Endothelial cell of umbilical vein (primary cell): ENCODE data around the gene TMBIM6. TPM values are rescaled to one million over a fixed set of nuclear protein-coding genes. Genes with fewer than 3 reads are reported as not detected.

ENCODE experiments used
- BruUV-seq: library from RNA; stranded (reverse); fragments of 400-500 nt; replicated peaks from 2 replicates; lab custom pipeline; 2021; lab: Mats Ljungman, UMichigan
- CTCF ChIA-PET: fragments of 300-600, 350-600 bp; sonication (Branson Sonifier 250); formaldehyde crosslinking; loops from one replicate; lab custom pipeline; 2021; ENCODE audit warnings: antibody characterized with exemption, inconsistent platforms; lab: Charles Lee
- POLR2A ChIA-PET: fragments of 300-600, 350-600 bp; sonication (Branson Sonifier 250); formaldehyde crosslinking; loops from one replicate; lab custom pipeline; 2021; ENCODE audit warnings: antibody characterized with exemption, inconsistent platforms; lab: Charles Lee
- DNase-seq: peaks from one replicate; pipeline ENCODE4 v3.0.0-alpha.2; 2011; ENCODE audit warnings: low read depth, low spot score
- FAIRE-seq: peaks from 2 replicates; lab custom pipeline; 2011; peaks lifted over from hg19 to GRCh38; lab: Jason Lieb, UNC
- H2AFZ ChIP-seq: 2 replicates; pipeline ENCODE4 v1.6.0; 2012; ENCODE audit warnings: low read depth, low read length, control low read depth, inconsistent platforms
- H3K27ac ChIP-seq: 2 replicates; pipeline ENCODE4 v1.5.1; 2011; ENCODE audit warnings: low read depth, mild to moderate bottlenecking, control low read depth, low read length, moderate library complexity; ENCODE audit not compliant: insufficient read depth
- H3K27me3 ChIP-seq, 2 experiments: 2 replicates each; pipeline versions ENCODE4 v1.6.0 to v1.6.1; 2011; ENCODE audit warnings: low read length in 2 of 2, mixed read lengths in 1 of 2; ENCODE audit not compliant: control insufficient read depth in 2 of 2, insufficient read depth in 2 of 2
- H3K36me3 ChIP-seq, 2 experiments: 2 replicates in 1 of 2; 3 replicates in 1 of 2; pipeline ENCODE4 v1.5.1; 2011; ENCODE audit warnings: low read length in 2 of 2, mild to moderate bottlenecking in 1 of 2, moderate library complexity in 1 of 2; ENCODE audit not compliant: control insufficient read depth in 2 of 2, insufficient read depth in 2 of 2; ENCODE audit errors: extremely low read depth in 1 of 2
- H3K4me1 ChIP-seq: 3 replicates; pipeline ENCODE4 v1.5.1; 2011; ENCODE audit warnings: mild to moderate bottlenecking, low read length; ENCODE audit not compliant: control insufficient read depth, insufficient read depth; ENCODE audit errors: extremely low read depth
- H3K4me2 ChIP-seq: 2 replicates; pipeline ENCODE4 v1.6.1; 2011; ENCODE audit warnings: low read length, control low read depth, mixed read lengths; ENCODE audit not compliant: insufficient read depth
- H3K4me3 ChIP-seq, 3 experiments: fragments of 200-600 bp in 1 of 3; sonication (generic), shearing (Covaris generic) in 1 of 3; replicated peaks in 1 of 3; 2 replicates each; pipeline ENCODE4 v1.5.1; 2011 to 2016; ENCODE audit warnings: control low read depth in 3 of 3, low read length in 3 of 3, mild to moderate bottlenecking in 2 of 3, inconsistent platforms in 1 of 3, low read depth in 1 of 3, moderate library complexity in 1 of 3; ENCODE audit not compliant: insufficient read depth in 1 of 3
- H3K79me2 ChIP-seq: 2 replicates; pipeline ENCODE4 v1.6.0; 2012; ENCODE audit warnings: low read length, inconsistent platforms; ENCODE audit not compliant: control insufficient read depth, insufficient read depth
- H3K9ac ChIP-seq: replicated peaks from 2 replicates; pipeline ENCODE3; 2011; ENCODE audit warnings: low read length, control low read depth; ENCODE audit not compliant: insufficient read depth; ENCODE audit errors: extremely low read depth
- H3K9me1 ChIP-seq: replicated peaks from 3 replicates; pipeline ENCODE4 v1.6.0; 2011; ENCODE audit warnings: mild to moderate bottlenecking, low read length; ENCODE audit not compliant: control insufficient read depth, insufficient read depth; ENCODE audit errors: extremely low read depth
- H3K9me3 ChIP-seq: replicated peaks from 2 replicates; pipeline ENCODE4 v1.5.1; 2012; ENCODE audit warnings: low read length, inconsistent platforms; ENCODE audit not compliant: control insufficient read depth, insufficient read depth
- H4K20me1 ChIP-seq: replicated peaks from 2 replicates; pipeline ENCODE3; 2011; ENCODE audit warnings: mild to moderate bottlenecking, low read length; ENCODE audit not compliant: control insufficient read depth, insufficient read depth; ENCODE audit errors: extremely low read depth
- CTCF ChIP-seq, 2 donors: IDR thresholded peaks; 1 replicate in 1 of 2; 2 replicates in 1 of 2; pipeline ENCODE4 v1.5.1; 2011; ENCODE audit warnings: low read length in 2 of 2, mild to moderate bottlenecking in 2 of 2, moderate library complexity in 2 of 2, control low read depth in 1 of 2, inconsistent platforms in 1 of 2, low read depth in 1 of 2; ENCODE audit not compliant: insufficient read depth in 1 of 2; ENCODE audit errors: extremely low read depth in 1 of 2
- EZH2 ChIP-seq: IDR thresholded peaks from 2 replicates; pipeline ENCODE4 v1.6.1; 2012; ENCODE audit warnings: borderline replicate concordance, low read depth, mild to moderate bottlenecking, moderate library complexity, low read length, inconsistent platforms; ENCODE audit not compliant: severe bottlenecking
- FOS ChIP-seq: IDR thresholded peaks from 2 replicates; pipeline ENCODE4 v1.6.1; 2011; ENCODE audit warnings: mild to moderate bottlenecking, low read length, moderate library complexity, borderline replicate concordance; ENCODE audit not compliant: insufficient read depth
- GATA2 ChIP-seq: IDR thresholded peaks from 2 replicates; pipeline ENCODE4 v1.7.0; 2011; ENCODE audit warnings: low read depth, mild to moderate bottlenecking, moderate library complexity, mixed read lengths, low read length; ENCODE audit not compliant: insufficient read length, insufficient read depth
- JUN ChIP-seq: IDR thresholded peaks from 2 replicates; pipeline ENCODE4 v1.6.1; 2011; ENCODE audit warnings: borderline replicate concordance, low read depth; ENCODE audit not compliant: insufficient read length, insufficient read depth
- MYC ChIP-seq: IDR thresholded peaks from one replicate; pipeline ENCODE4 v1.6.1; 2011; ENCODE audit warnings: mild to moderate bottlenecking, low read depth, low read length
- POLR2A ChIP-seq: IDR thresholded peaks from 2 replicates; pipeline ENCODE4 v1.6.1; 2012; ENCODE audit warnings: low read depth, mild to moderate bottlenecking, control low read depth, low read length
- POLR2AphosphoS5 ChIP-seq: IDR thresholded peaks from 2 replicates; pipeline ENCODE4 v1.6.1; 2012; ENCODE audit warnings: low read depth, mild to moderate bottlenecking, control low read depth, low read length, moderate library complexity; ENCODE audit not compliant: insufficient read depth
- dilution Hi-C: fragments of 300-500 bp; cut with MboI; formaldehyde crosslinking; loops from one replicate; pipeline ENCODE4 v1.15.0; 2019; ENCODE audit warnings: low sequenced_read_pairs; ENCODE audit not compliant: extremely low pct_ligation_motif_present
- intact Hi-C: fragments of 100-400 bp; cut with micrococcal nuclease; formaldehyde crosslinking; loops from one replicate; pipeline ENCODE4 v1.10.0; 2022
- polyA plus RNA-seq, 4 experiments: library from polyadenylated mRNA; depleted of rRNA in 3 of 4; stranded (reverse) in 3 of 4; unstranded in 1 of 4; fragments of >200 nt; gene quantifications; 2 replicates each; pipeline versions ENCODE4 v1.2.1 to v1.2.3, GENCODE V29; 2011 to 2012; ENCODE audit warnings: missing spikeins in 1 of 4
- total RNA-seq: library from RNA; stranded (reverse); gene quantifications from 2 replicates; pipeline ENCODE4 v1.2.3, GENCODE V29; 2021
- TF ChIP-seq, protein P1 (sequence below): IDR thresholded peaks from 2 replicates; pipeline ENCODE4 v1.6.1; 2011; ENCODE audit not compliant: insufficient read depth, insufficient read length

Gene TMBIM6
- total and polyA plus RNA-seq, 2 donors (not counting 3 experiments of a cell fraction or from before 2014, with no cell fraction given) = 393 to 579 TPM

DNA sequence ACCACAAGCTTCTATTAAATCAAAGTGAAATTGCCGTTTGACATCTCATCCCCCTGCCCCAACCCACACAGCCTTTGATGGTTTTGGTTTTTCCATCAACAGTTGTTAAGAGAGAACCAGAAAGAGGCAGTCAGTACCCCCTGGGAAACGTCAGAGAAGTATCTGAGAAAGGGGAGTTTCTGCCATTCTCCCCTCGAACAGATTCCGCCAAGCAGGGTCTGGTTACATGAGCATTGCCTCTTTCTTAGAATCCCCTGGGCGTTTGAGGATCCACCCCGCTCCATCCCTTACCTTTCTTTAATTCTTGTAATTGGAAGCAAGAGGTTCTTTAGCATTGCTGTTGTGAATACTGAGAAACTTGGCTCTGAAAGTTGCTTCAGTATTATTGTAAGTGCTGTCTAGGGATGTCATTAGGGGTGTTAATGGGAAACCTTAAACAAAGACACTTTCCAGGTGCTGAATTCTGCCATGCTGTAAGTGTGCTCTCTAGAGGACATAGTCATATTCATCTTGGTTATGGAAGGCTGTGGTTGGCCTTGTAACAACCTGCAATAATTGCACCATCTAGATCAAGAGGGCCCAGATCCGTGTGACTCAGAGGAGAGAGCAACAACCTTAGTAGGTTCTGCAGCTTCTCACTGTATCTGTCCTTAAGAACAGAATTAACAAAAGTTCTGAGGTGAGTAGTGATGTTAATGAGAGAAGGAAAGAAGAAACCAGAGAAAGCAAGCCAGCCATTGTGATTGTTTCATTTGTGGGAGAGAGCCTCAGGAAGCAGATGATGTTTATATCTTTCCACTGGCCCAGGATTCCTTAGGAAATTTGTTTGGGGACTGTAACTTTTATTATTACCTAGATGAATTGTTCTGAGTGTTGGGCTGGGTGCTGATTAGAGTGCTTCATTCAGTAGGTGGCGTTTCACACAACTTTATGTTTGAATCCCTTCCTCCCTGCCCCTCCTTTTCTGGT, 9.0 kb downstream of the TMBIM6 start:
- no peaks in the 10 kb centered on the region for H3K9me3 ChIP-seq
- no TSS peak for BruUV-seq
- H3K4me2 ChIP-seq = no peak overlapping the region
- no peak overlapping the region for H3K27ac ChIP-seq
- FAIRE-seq (no peak), DNase-seq (peak; percentile 43)
- POLR2A ChIA-PET = no interaction called here
- TF ChIP-seq CTCF (IDR thresholded peaks at IDR 0.05; ENCODE audit: extremely low read depth in 1 of 2, insufficient read depth in 1 of 2, low read depth in 1 of 2, low read length in 2 of 2) = peak in 1 of 2 donors; percentile 9
- TF ChIP-seq EZH2 = no peak
- dilution Hi-C loops (no loop called here), intact Hi-C loops (loop anchor here (1.0 kb wide), 1 partner anchor 8 kb away; no protein-coding TSS in a partner anchor)
- peaks cover 96% of the 10 kb centered on the region for H3K79me2 ChIP-seq
- CTCF ChIA-PET = interaction anchor here (1.6 to 2.2 kb wide), 2 partner anchors 9 to 12 kb away, joined by 4 to 6 read pairs; partner anchors contain the start of gene TMBIM6
- no peak overlapping the region for H2AFZ ChIP-seq
- H3K36me3 ChIP-seq = peaks cover 17 to 19% of the 10 kb centered on the region in 2 experiments
- H3K4me1 ChIP-seq = peaks cover 3% of the 10 kb centered on the region
- peaks cover 29% of the 10 kb centered on the region for H4K20me1 ChIP-seq
- H3K27me3 ChIP-seq = no peaks in the 10 kb centered on the region
- no peak overlapping the region for H3K4me3 ChIP-seq
- no peak overlapping the region for H3K9ac ChIP-seq
- no peaks in the 10 kb centered on the region for H3K9me1 ChIP-seq

DNA sequence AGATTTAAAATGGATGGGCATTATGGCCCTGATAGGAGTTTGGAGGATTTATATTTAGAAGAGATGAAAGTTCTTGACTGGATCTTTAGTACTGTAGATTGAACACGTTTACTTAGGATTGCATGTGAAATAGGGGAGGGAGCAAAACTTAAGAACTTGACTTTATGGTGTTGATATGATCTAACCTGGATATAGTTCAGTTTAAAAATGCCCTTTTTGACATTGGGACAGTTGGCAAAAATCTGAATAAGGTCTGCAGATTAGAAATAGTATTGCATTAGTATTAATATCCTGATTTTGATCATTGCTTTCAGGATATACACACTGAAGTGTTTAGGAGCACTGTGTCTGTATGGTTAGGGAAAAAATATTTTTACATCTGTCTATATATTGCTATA, 9.6 kb downstream of the TMBIM6 start:
- no peak overlapping the region for H2AFZ ChIP-seq
- ChIA-PET POLR2A (interaction anchor here (0.7 kb wide), 1 partner anchor 10 kb away, joined by 5 read pairs; the partner anchor contains the start of gene TMBIM6), CTCF (interaction anchor here (1.6 kb wide), 1 partner anchor 10 kb away, joined by 4 read pairs; the partner anchor contains the start of gene TMBIM6)
- peaks cover 17 to 22% of the 10 kb centered on the region in 2 experiments for H3K36me3 ChIP-seq
- DNase-seq (no peak), FAIRE-seq (no peak)
- H3K4me2 ChIP-seq = no peak overlapping the region
- no peaks in the 10 kb centered on the region for H3K9me3 ChIP-seq
- dilution Hi-C loops (no loop called here), intact Hi-C loops (loop anchor here (1.0 kb wide), 1 partner anchor 9 kb away; no protein-coding TSS in a partner anchor)
- no TSS peak for BruUV-seq
- H3K79me2 ChIP-seq = peaks cover 93% of the 10 kb centered on the region
- H3K9ac ChIP-seq = no peak overlapping the region
- no peak overlapping the region for H3K27ac ChIP-seq
- H3K4me1 ChIP-seq = peaks cover 3% of the 10 kb centered on the region
- no peaks in the 10 kb centered on the region for H3K9me1 ChIP-seq
- no peak overlapping the region for H3K4me3 ChIP-seq
- no peaks in the 10 kb centered on the region for H3K27me3 ChIP-seq
- TF ChIP-seq JUN = no peak
- TF ChIP-seq POLR2A = no peak
- TF ChIP-seq MYC = no peak
- no peak for TF ChIP-seq EZH2
- TF ChIP-seq, protein P1, sequence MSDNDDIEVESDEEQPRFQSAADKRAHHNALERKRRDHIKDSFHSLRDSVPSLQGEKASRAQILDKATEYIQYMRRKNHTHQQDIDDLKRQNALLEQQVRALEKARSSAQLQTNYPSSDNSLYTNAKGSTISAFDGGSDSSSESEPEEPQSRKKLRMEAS = no peak
- no peak for TF ChIP-seq FOS
- no peak for TF ChIP-seq CTCF (IDR thresholded peaks at IDR 0.05; ENCODE audit: extremely low read depth in 1 of 2, insufficient read depth in 1 of 2, low read depth in 1 of 2, low read length in 2 of 2)
- TF ChIP-seq POLR2AphosphoS5 = no peak
- TF ChIP-seq GATA2 = no peak
- H4K20me1 ChIP-seq = peaks cover 29% of the 10 kb centered on the region
